ENCODE data around the gene HCRTR1.

The HCRTR1 gene

DNA sequence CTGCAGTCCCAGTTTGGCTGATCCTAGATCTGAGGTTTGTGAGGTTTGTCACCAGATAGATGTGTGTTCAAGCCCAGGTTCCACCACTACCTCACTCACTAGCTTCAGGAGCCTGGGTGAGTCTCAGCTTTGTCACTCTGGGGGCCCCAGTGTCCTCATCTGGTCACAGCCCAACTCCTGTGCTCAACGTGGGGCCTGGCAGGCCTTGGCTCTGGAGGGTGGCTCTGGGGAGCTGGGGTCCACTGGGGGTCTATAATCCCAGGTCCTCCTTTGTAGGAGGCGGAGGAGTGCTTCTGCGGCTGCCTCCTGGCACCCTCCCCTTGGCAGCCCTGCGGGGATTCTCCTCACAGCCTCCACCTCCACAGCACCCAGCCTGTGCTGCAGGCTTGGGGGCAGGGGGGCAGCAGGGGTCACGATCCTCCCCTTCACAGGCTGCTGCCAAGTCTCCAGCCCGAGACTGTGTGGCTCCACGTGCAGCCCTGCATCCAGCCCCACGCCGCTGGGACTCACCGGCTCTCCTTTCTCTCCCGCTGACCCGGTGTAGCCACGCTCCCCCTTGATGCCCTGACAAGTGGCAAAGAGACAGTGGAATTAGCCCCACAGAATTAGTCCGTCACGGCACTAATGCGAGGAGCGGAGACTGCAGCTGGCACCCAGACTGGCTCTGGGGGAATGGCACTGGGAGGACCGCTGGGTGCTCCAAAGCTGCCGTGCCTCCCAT lies 49.7 kb downstream of the HCRTR1 start:
- no peak for DNase-seq (ENCODE audit: low read depth)

DNA sequence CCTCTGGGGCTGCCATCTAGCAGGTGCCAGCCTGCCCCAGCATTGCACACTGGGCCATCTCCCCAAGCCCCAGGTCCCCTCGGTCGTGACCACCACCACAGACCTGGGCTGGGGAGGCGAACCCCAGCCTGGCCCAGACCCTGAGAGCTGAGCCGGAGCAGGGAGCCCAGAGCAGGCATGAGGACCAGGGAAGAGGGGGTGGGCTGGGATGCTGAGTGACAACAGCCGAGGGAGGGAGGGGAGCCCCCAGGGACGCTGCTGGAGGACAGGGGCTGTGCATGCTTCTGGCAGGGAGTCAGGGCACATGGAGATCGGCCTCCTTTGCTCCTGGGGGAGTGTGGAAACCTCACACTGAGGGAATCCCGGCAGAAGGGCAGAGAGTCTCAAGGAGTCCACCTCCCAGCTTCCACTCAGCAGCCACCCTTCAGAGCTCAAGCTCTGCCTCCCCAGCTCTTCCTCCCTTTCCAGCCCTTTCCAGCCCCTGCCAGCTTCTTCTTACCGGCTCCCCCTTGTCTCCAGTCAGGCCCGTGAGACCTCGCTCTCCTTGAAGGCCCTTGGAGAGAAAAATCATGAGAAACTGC lies 50.9 kb downstream of the HCRTR1 start:
- DNase-seq (ENCODE audit: low read depth) = no peak

- no peak for DNase-seq (ENCODE audit: low read depth)
Measured at GRCh38 chr1:31669433-31669785, 51.9 kb downstream of the HCRTR1 start.

- no peak for DNase-seq (ENCODE audit: low read depth)
Measured at GRCh38 chr1:31669786-31670592, 52.5 kb downstream of the HCRTR1 start.

GRCh38 chr1:31670593-31670964 lies 53.1 kb downstream of the HCRTR1 start:
- DNase-seq (ENCODE audit: low read depth) = no peak

DNA sequence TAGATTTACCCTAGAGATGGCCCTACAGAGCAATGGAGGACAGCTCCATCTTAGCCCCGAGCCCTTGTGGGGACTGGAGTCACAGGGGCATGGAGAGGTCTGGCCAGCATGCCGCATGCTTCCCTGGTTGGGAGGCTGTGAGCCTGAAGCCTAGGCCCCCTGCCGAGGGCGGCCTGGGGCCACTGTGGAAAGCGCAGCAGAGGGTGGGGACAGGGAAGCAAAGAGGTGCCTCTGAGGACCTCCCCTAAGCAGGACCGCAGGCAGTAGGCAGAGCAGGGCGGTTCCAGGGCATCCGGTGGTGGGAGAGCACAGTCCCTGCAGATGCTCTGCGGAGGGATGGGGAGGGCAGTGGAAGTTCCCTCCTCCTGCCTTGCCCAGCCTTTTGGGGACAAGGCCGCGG lies 53.7 kb downstream of the HCRTR1 start:
- DNase-seq (ENCODE audit: low read depth) = no peak

- DNase-seq (ENCODE audit: low read depth) = no peak
Measured at GRCh38 chr1:31671561-31672201, 54.2 kb downstream of the HCRTR1 start.

DNA sequence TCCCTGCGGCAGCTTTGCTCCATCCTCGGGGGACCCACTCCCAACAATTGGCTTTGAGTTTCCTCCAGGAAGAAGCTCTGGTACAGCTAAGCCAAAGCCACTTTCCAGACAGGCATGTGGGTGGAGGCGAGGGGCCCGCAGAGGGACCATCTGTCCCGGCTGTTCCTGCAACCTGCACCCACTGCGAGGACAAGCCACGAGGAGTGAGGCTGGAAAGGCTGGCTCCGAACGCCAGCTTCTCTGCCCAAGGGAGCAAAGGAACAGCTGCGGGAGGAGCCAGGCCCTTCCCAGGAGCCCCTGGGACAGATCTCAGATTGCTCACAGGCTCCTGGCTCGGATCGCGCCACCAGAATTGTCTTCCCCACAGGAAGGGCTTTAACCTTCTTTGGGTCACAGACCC lies 55.5 kb downstream of the HCRTR1 start:
- DNase-seq (ENCODE audit: low read depth) = no peak

DNA sequence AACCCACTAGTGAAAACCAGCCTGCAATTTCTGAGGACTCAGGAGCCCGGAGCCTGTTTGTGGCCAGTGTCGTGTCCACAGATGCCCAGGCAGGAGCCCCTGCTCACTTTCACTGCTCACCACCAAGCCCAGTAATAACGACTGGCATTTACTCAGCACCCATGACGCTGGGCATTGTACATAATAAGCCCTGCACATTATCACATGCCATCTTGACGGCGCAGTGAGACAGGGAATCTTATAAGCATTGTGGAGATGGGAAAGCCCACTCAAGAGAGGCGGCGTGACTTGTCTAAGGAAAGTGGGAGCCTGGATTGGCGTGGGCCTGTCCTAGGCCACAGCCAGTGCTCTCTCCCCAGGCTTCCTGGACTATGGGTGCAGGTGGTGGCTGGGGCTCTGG lies 55.9 kb downstream of the HCRTR1 start:
- no peak for DNase-seq (ENCODE audit: low read depth)

DNA sequence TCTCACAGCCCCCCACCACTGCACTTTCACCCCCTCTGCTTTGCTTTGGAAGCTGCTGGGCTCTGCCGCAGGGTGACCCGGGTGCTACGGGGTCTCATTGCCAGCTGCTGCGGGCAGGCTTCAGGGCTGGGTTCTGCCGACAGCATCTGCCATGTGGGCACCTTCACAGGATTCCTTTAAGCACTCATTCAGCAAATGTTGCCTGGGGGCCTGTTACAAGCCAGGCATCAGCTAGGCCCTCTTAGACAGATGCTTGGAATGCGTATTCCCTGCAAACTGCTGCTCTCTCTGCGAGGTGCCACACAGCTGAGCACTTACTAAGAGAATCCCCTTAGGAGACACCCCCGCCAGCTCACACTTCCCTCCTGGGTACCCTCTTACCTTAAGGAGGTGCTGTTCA lies 57.1 kb downstream of the HCRTR1 start:
- DNase-seq (ENCODE audit: low read depth) = no peak

- DNase-seq (ENCODE audit: low read depth) = no peak
Measured at GRCh38 chr1:31675161-31675560, 57.7 kb downstream of the HCRTR1 start.

GRCh38 chr1:31675756-31676155 lies 58.3 kb downstream of the HCRTR1 start:
- DNase-seq (ENCODE audit: low read depth) = no peak

All from stimulated activated CD8-positive, alpha-beta memory T cell treated with anti-CD3 and anti-CD28 coated beads, Interleukin-12 subunit alpha, Interleukin-12 subunit beta, amount 100 ng/mL, for 4 hours (primary cell).